Fibroblast of lung (primary cell): ENCODE results near the gene PLEKHA6.

Experiments used
- EZH2 ChIP-seq: IDR thresholded peaks from 2 replicates; pipeline ENCODE4 v1.5.1; 2012; ENCODE audit warnings: low read length, control low read depth, mild to moderate bottlenecking; ENCODE audit errors: missing control alignments
- TF ChIP-seq, protein P1 (sequence below), 2 donors: IDR thresholded peaks in 1 of 2; conservative IDR thresholded peaks in 1 of 2; 1 replicate in 1 of 2; 2 replicates in 1 of 2; pipeline ENCODE4 v1.5.1; 2011 to 2012; ENCODE audit warnings: low read length in 2 of 2, control low read depth in 1 of 2, inconsistent platforms in 1 of 2, low read depth in 1 of 2, mild to moderate bottlenecking in 1 of 2

DNA sequence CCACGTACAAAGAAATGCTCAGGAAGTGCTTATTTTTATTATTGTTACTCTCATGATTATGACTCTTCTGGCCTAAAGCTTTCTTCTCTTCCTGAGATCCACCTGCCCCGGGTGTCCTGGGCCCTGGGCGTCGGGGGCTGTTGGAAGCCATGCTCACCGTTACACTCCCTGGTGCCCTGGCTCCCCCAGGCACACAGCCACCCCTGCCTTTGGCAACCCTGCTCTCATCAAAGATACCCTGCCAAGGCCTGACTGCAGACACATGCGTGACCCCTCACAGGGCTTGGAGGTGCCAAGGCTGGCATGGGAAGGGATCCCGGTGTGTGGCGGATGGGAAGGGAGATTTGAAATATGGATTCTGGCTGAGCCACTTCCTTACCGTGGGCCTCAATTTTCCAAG, 160.2 kb downstream of the PLEKHA6 start:
- TF ChIP-seq, protein P1, sequence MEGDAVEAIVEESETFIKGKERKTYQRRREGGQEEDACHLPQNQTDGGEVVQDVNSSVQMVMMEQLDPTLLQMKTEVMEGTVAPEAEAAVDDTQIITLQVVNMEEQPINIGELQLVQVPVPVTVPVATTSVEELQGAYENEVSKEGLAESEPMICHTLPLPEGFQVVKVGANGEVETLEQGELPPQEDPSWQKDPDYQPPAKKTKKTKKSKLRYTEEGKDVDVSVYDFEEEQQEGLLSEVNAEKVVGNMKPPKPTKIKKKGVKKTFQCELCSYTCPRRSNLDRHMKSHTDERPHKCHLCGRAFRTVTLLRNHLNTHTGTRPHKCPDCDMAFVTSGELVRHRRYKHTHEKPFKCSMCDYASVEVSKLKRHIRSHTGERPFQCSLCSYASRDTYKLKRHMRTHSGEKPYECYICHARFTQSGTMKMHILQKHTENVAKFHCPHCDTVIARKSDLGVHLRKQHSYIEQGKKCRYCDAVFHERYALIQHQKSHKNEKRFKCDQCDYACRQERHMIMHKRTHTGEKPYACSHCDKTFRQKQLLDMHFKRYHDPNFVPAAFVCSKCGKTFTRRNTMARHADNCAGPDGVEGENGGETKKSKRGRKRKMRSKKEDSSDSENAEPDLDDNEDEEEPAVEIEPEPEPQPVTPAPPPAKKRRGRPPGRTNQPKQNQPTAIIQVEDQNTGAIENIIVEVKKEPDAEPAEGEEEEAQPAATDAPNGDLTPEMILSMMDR (conservative IDR thresholded peaks at IDR 0.05 in 1 of 2, IDR thresholded peaks at IDR 0.05 in 1 of 2; ENCODE audit: low read depth in 1 of 2, low read length in 2 of 2) = no peak
- TF ChIP-seq EZH2 = no peak
